Panc1 (cell line): Measurements from ENCODE around the gene SLF2. TPM values are rescaled to one million over a fixed set of nuclear protein-coding genes. Genes with fewer than 3 reads are reported as not detected.

Source experiments
- ATAC-seq: fragments of 200-7000 bp; cut with Tn5 transposase; 2 replicates; pipeline ENCODE4 v1.9.1; 2020; ENCODE audit warnings: mild to moderate bottlenecking, moderate library complexity
- BruUV-seq: library from RNA; stranded (reverse); fragments of 400-500 nt; replicated peaks from 2 replicates; lab custom pipeline; 2021; lab: Mats Ljungman, UMichigan
- CTCF ChIA-PET: fragments of 300-600 bp; sonication (Branson Sonifier 250); formaldehyde crosslinking; loops from one replicate; lab custom pipeline; 2022; ENCODE audit warnings: antibody characterized with exemption; lab: Charles Lee
- POLR2A ChIA-PET: fragments of 300-600 bp; sonication (Branson Sonifier 250); formaldehyde crosslinking; loops from one replicate; lab custom pipeline; 2022; ENCODE audit warnings: antibody characterized with exemption; lab: Charles Lee
- DNase-seq: peaks from one replicate; pipeline ENCODE4 v3.0.0-alpha.2; 2010; ENCODE audit warnings: low read depth, low spot score
- H3K27ac ChIP-seq: 2 replicates; pipeline ENCODE4 v1.5.1; 2011; ENCODE audit warnings: mild to moderate bottlenecking, low read length, inconsistent platforms
- H3K27me3 ChIP-seq: fragments of 200-500 bp; sonication (Bioruptor generic); 2 replicates; pipeline ENCODE4 v1.6.0; 2014; ENCODE audit warnings: low read length, inconsistent platforms; ENCODE audit not compliant: control insufficient read depth, insufficient read depth
- H3K36me3 ChIP-seq: fragments of 200-500 bp; sonication (Bioruptor generic); 2 replicates; pipeline ENCODE4 v1.5.1; 2014; ENCODE audit warnings: inconsistent platforms, mild to moderate bottlenecking, low read length, moderate library complexity; ENCODE audit not compliant: control insufficient read depth, insufficient read depth
- H3K4me1 ChIP-seq: 2 replicates; pipeline ENCODE4 v1.5.1; 2011; ENCODE audit warnings: inconsistent platforms, mild to moderate bottlenecking, low read length, moderate library complexity; ENCODE audit not compliant: control insufficient read depth, insufficient read depth
- H3K4me3 ChIP-seq, 2 experiments: 2 replicates each; pipeline ENCODE4 v1.5.1; 2011 to 2012; ENCODE audit warnings: low read depth in 2 of 2, low read length in 2 of 2, mild to moderate bottlenecking in 2 of 2, inconsistent platforms in 1 of 2, moderate library complexity in 1 of 2
- H3K9me3 ChIP-seq: fragments of 200-500 bp; sonication (Bioruptor generic); 2 replicates; pipeline ENCODE4 v1.5.1; 2014; ENCODE audit warnings: low read depth, mild to moderate bottlenecking, inconsistent platforms, low read length, moderate library complexity; ENCODE audit not compliant: control insufficient read depth, insufficient read depth
- CTCF ChIP-seq: fragments of 450-650 bp; IDR thresholded peaks from 2 replicates; pipeline ENCODE4 v1.5.1; 2017; ENCODE audit warnings: mild to moderate bottlenecking
- POLR2AphosphoS5 ChIP-seq: IDR thresholded peaks from 2 replicates; pipeline ENCODE4 v1.6.1; 2012; ENCODE audit warnings: mild to moderate bottlenecking, low read depth, low read length, moderate library complexity
- REST ChIP-seq, 2 experiments: IDR thresholded peaks; 2 replicates each; pipeline ENCODE4 v1.6.1; 2011 to 2012; ENCODE audit warnings: low read depth in 2 of 2, control low read depth in 1 of 2, low read length in 1 of 2, mild to moderate bottlenecking in 1 of 2, moderate library complexity in 1 of 2; ENCODE audit not compliant: insufficient read depth in 1 of 2
- SIN3A ChIP-seq: IDR thresholded peaks from 2 replicates; pipeline ENCODE4 v1.6.1; 2012; ENCODE audit warnings: low read depth, mild to moderate bottlenecking, low read length, moderate library complexity, borderline replicate concordance; ENCODE audit not compliant: insufficient read depth
- TCF7L2 ChIP-seq: IDR thresholded peaks from 2 replicates; pipeline ENCODE4 v1.6.1; 2011; ENCODE audit warnings: mild to moderate bottlenecking, low read depth, low read length, inconsistent platforms
- in situ Hi-C: cut with HindIII; loops from 2 replicates; pipeline ENCODE4 v1.10.0; 2016; ENCODE audit warnings: low sequenced_read_pairs, low pct_unique_long_range_greater_than_20kb
- intact Hi-C: fragments of 100-400 bp; cut with micrococcal nuclease; formaldehyde crosslinking; loops from one replicate; pipeline ENCODE4 v1.10.0; 2022; ENCODE audit not compliant: unreplicated experiment
- total RNA-seq: library from RNA; stranded (reverse); gene quantifications from one replicate; pipeline ENCODE4 v1.2.1, GENCODE V29; 2021; ENCODE audit not compliant: unreplicated experiment

The SLF2 gene
- total RNA-seq, 1 experiment from 2014 or later: 38.8 TPM

GRCh38 chr10:100899171-100899570, 13.6 kb upstream of the SLF2 start:
- BruUV-seq: no TSS peak
- DNase-seq: no peak
- Histone ChIP-seq H3K4me1 (peaks cover 6% of the 10 kb centered on the region), H3K27ac (no peak overlapping the region), H3K4me3 (no peak overlapping the region), H3K36me3 (no peaks in the 10 kb centered on the region), H3K9me3 (no peaks in the 10 kb centered on the region), H3K27me3 (no peaks in the 10 kb centered on the region; the same call in 1 of the 2 replicates)
- intact Hi-C loops: no loop called here
- ATAC-seq: no peak
- ChIA-PET POLR2A (no interaction called here), CTCF (no interaction called here)
- TF ChIP-seq POLR2AphosphoS5 (no peak), REST (IDR thresholded peaks at IDR 0.05; ENCODE audit: insufficient read depth in 1 of 2, low read depth in 2 of 2, low read length in 1 of 2) (no peak), TCF7L2 (no peak), SIN3A (no peak), CTCF (no peak)
- in situ Hi-C loops: no loop called here

- ChIA-PET POLR2A (no interaction called here), CTCF (no interaction called here)
- Histone ChIP-seq H3K27ac (no peak overlapping the region), H3K36me3 (no peaks in the 10 kb centered on the region), H3K9me3 (no peaks in the 10 kb centered on the region), H3K27me3 (no peaks in the 10 kb centered on the region; the same call in 1 of the 2 replicates), H3K4me1 (peaks cover 6% of the 10 kb centered on the region), H3K4me3 (no peak overlapping the region)
- in situ Hi-C loops (no loop called here), intact Hi-C loops (no loop called here)
- no TSS peak for BruUV-seq
- ATAC-seq: no peak
- TF ChIP-seq SIN3A (no peak), TCF7L2 (no peak), REST (IDR thresholded peaks at IDR 0.05; ENCODE audit: insufficient read depth in 1 of 2, low read depth in 2 of 2, low read length in 1 of 2) (no peak), POLR2AphosphoS5 (no peak), CTCF (no peak)
- DNase-seq: no peak
These were observed 11.7 kb upstream of the SLF2 start for GRCh38 chr10:100901051-100901450.
